Activated gamma-delta T cell treated with anti-CD3 and anti-CD28 coated beads, Interleukin-2, amount 50 U/mL, for 16 hours (primary cell): Measurements from ENCODE around the gene ULK3.

Experiments used
- DNase-seq: peaks from one replicate; pipeline ENCODE4 v3.0.0-alpha.2; 2020; ENCODE audit warnings: low read depth

The ULK3 gene

GRCh38 chr15:74799255-74799855 is 43.6 kb downstream of the ULK3 start:
- DNase-seq: no peak

- DNase-seq: no peak
These were observed 44.3 kb downstream of the ULK3 start for GRCh38 chr15:74798388-74799254.

GRCh38 chr15:74795966-74796625 is 46.9 kb downstream of the ULK3 start:
- DNase-seq: no peak

GRCh38 chr15:74794970-74795349 is 48.0 kb downstream of the ULK3 start:
- no peak for DNase-seq

GRCh38 chr15:74794248-74794969 is 48.5 kb downstream of the ULK3 start:
- no peak for DNase-seq

- peak; percentile 58 for DNase-seq
These were observed 49.6 kb downstream of the ULK3 start for GRCh38 chr15:74793135-74794028.

GRCh38 chr15:74792227-74793016 is 50.5 kb downstream of the ULK3 start:
- DNase-seq: no peak

GRCh38 chr15:74791667-74792066 is 51.3 kb downstream of the ULK3 start:
- no peak for DNase-seq

- no peak for DNase-seq
These were observed 51.9 kb downstream of the ULK3 start for GRCh38 chr15:74791007-74791406.

GRCh38 chr15:74790080-74790916 is 52.7 kb downstream of the ULK3 start:
- no peak for DNase-seq

- no peak for DNase-seq
These were observed 53.2 kb downstream of the ULK3 start for GRCh38 chr15:74789741-74790079.

- no peak for DNase-seq
These were observed 53.8 kb downstream of the ULK3 start for GRCh38 chr15:74789171-74789631.

- DNase-seq: peak; percentile 38
These were observed 54.2 kb downstream of the ULK3 start for GRCh38 chr15:74788683-74789151.

- no peak for DNase-seq
These were observed 54.8 kb downstream of the ULK3 start for GRCh38 chr15:74788042-74788682.

GRCh38 chr15:74787251-74788041 is 55.5 kb downstream of the ULK3 start:
- DNase-seq: peak; percentile 88

GRCh38 chr15:74786551-74787165 is 56.3 kb downstream of the ULK3 start:
- DNase-seq: no peak
